Measurements from ENCODE around the gene CAND2.

DNA sequence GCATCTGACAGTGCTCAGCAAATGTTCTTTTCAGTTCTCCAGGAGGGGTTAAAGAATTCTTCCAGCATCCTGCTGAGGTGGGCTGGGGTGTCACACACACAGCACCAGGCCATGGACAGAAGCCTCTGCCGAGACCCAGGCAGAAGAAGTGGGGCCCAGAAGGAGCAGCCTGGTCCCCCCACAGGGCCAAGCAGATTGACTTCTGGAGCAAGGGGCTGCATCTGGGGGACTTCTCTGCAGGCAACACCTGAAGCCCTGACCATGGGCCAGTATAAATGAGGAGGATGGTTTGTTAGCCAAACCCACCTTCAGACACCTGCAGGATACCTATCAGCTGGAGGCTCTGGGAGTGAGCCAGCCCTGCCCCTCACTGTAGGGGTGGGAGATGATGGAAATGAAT, 21.3 kb upstream of the CAND2 start:
- TF ChIP-seq, protein P1, sequence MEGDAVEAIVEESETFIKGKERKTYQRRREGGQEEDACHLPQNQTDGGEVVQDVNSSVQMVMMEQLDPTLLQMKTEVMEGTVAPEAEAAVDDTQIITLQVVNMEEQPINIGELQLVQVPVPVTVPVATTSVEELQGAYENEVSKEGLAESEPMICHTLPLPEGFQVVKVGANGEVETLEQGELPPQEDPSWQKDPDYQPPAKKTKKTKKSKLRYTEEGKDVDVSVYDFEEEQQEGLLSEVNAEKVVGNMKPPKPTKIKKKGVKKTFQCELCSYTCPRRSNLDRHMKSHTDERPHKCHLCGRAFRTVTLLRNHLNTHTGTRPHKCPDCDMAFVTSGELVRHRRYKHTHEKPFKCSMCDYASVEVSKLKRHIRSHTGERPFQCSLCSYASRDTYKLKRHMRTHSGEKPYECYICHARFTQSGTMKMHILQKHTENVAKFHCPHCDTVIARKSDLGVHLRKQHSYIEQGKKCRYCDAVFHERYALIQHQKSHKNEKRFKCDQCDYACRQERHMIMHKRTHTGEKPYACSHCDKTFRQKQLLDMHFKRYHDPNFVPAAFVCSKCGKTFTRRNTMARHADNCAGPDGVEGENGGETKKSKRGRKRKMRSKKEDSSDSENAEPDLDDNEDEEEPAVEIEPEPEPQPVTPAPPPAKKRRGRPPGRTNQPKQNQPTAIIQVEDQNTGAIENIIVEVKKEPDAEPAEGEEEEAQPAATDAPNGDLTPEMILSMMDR (IDR thresholded peaks at IDR 0.05), result no peak
- no peak for TF ChIP-seq ZFX (IDR thresholded peaks at IDR 0.05; ENCODE audit: borderline replicate concordance)
